Measurements from ENCODE around the gene ADNP. TPM values are rescaled to one million over a fixed set of nuclear protein-coding genes. Genes with fewer than 3 reads are reported as not detected.
A peak's percentile ranks its signal among the peaks of the same experiment; 100 is the strongest.
"Not testable (repeated sequence)": the region's sequence is repeated elsewhere in the genome, so short reads cannot be mapped to it uniquely, and the experiment has no call there.

The ADNP gene
- total and polyA plus RNA-seq, 5 donors from 2014 or later, result 4.9 to 61.5 (median 7.0) TPM

DNA sequence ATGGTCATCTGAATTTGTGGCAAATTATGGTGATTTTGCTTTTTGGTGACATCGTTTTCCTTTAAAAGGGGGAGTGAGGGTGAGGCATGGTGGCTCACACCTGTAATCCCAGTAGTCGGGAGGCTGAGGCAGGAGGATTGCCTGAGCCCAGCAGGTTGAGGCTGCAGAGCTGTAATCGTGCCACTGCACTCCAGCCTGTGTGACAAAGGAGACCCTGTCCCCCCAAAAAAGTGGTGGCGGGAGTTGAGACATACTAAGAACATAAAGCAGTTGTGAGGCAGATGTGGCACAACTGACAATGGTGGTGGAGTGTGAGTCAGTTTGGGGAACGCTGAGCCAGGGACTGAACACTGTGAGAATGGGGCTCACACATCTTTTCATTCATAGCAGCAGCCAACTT, 45.5 kb downstream of the ADNP start:
- H3K36me3 Mint-ChIP-seq, result peaks cover 19% of the 10 kb centered on the region
- DNase-seq, result no peak
- Histone ChIP-seq H3K27ac (ENCODE audit: insufficient read depth, low read length, poor library complexity, severe bottlenecking) (no peak overlapping the region), H3K27me3 (ENCODE audit: control insufficient read depth, insufficient read depth, low read length) (no peaks in the 10 kb centered on the region), H3K9me3 (ENCODE audit: control insufficient read depth in 2 of 2, low read length in 2 of 2) (no peaks in the 10 kb centered on the region), H3K4me1 (ENCODE audit: control insufficient read depth, insufficient read depth, low read length, poor library complexity, severe bottlenecking) (no peaks in the 10 kb centered on the region), H3K4me3 (ENCODE audit: low read depth, low read length) (no peak overlapping the region), H3K36me3 (ENCODE audit: control insufficient read depth, insufficient read depth, low read length) (peaks cover 14% of the 10 kb centered on the region)
- no peak overlapping the region for H3K4me3 Mint-ChIP-seq
- no peak overlapping the region for H3K27ac Mint-ChIP-seq
- H3K4me1 Mint-ChIP-seq, result peaks cover 0 to 10% (median 2%) of the 10 kb centered on the region in 4 donors
- H3K9me3 Mint-ChIP-seq, result peaks cover 0 to 2% (median 0%) of the 10 kb centered on the region in 7 donors
- ATAC-seq (ENCODE audit: low read depth in 2 of 2), result no peak
- no peaks in the 10 kb centered on the region for H3K27me3 Mint-ChIP-seq

DNA sequence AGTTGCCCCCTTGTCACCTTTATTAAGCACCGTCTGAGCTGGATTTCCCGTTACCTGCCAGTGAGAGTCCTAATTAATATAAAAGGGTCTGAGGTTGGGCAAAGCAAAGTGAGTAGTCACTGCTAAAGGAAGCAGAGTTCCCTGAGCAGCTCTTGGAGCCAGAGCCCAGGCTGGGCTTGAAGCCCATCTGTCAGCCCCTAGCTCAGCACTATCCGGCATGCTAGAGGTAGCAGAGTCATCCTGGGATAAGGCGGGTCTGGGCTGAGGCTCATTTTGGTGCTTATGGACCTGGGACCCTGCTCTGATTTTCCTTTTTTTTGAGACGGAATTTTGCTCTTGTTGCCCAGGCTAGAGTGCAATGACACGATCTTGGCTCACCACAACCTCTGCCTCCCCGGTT, 46.2 kb downstream of the ADNP start:
- Histone ChIP-seq H3K4me3 (ENCODE audit: low read depth, low read length) (no peak overlapping the region), H3K36me3 (ENCODE audit: control insufficient read depth, insufficient read depth, low read length) (peaks cover 13% of the 10 kb centered on the region), H3K4me1 (ENCODE audit: control insufficient read depth, insufficient read depth, low read length, poor library complexity, severe bottlenecking) (no peaks in the 10 kb centered on the region), H3K27me3 (ENCODE audit: control insufficient read depth, insufficient read depth, low read length) (no peaks in the 10 kb centered on the region), H3K9me3 (ENCODE audit: control insufficient read depth in 2 of 2, low read length in 2 of 2) (no peaks in the 10 kb centered on the region), H3K27ac (ENCODE audit: insufficient read depth, low read length, poor library complexity, severe bottlenecking) (no peak overlapping the region)
- H3K4me3 Mint-ChIP-seq, result no peak overlapping the region
- no peak for DNase-seq
- no peak for ATAC-seq (ENCODE audit: low read depth in 2 of 2)
- no peaks in the 10 kb centered on the region for H3K27me3 Mint-ChIP-seq
- H3K27ac Mint-ChIP-seq, result peak overlapping the region in 1 of 3 donors; percentile 10
- peaks cover 0 to 2% (median 0%) of the 10 kb centered on the region in 7 donors for H3K9me3 Mint-ChIP-seq
- H3K36me3 Mint-ChIP-seq, result peaks cover 15% of the 10 kb centered on the region
- peaks cover 0 to 10% (median 1%) of the 10 kb centered on the region in 4 donors for H3K4me1 Mint-ChIP-seq

DNA sequence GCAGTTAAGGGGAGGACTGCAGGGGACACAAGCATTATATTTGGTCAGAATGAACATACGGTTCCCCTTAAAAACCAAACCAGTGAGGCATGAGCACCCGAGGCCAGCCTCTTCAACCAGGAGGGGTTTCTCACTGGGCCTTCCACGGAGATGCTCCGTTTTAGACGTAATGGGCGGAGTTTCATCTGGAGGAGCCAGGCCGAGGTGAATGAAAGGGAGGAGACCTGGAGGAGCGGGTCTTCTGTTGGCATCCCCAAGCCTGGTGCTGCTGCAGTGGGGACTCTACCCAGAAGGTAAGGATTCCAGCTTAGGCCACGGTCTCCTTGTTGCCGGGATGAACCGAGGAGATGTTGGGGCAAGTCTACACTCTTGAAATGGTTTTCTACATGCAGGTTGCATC, 47.4 kb downstream of the ADNP start:
- Histone ChIP-seq H3K36me3 (ENCODE audit: control insufficient read depth, insufficient read depth, low read length) (peaks cover 3% of the 10 kb centered on the region), H3K27me3 (ENCODE audit: control insufficient read depth, insufficient read depth, low read length) (no peaks in the 10 kb centered on the region), H3K4me3 (ENCODE audit: low read depth, low read length) (no peak overlapping the region), H3K27ac (ENCODE audit: insufficient read depth, low read length, poor library complexity, severe bottlenecking) (no peak overlapping the region), H3K4me1 (ENCODE audit: control insufficient read depth, insufficient read depth, low read length, poor library complexity, severe bottlenecking) (no peaks in the 10 kb centered on the region), H3K9me3 (ENCODE audit: control insufficient read depth in 2 of 2, low read length in 2 of 2) (no peaks in the 10 kb centered on the region)
- no peak for DNase-seq
- no peak for ATAC-seq (ENCODE audit: low read depth in 2 of 2)
- H3K27me3 Mint-ChIP-seq, result no peaks in the 10 kb centered on the region
- no peak overlapping the region for H3K27ac Mint-ChIP-seq
- peaks cover 0 to 5% (median 2%) of the 10 kb centered on the region in 4 donors for H3K4me1 Mint-ChIP-seq
- H3K9me3 Mint-ChIP-seq, result peaks cover 0 to 2% (median 0%) of the 10 kb centered on the region in 7 donors
- no peak overlapping the region for H3K4me3 Mint-ChIP-seq
- peaks cover 6% of the 10 kb centered on the region for H3K36me3 Mint-ChIP-seq

DNA sequence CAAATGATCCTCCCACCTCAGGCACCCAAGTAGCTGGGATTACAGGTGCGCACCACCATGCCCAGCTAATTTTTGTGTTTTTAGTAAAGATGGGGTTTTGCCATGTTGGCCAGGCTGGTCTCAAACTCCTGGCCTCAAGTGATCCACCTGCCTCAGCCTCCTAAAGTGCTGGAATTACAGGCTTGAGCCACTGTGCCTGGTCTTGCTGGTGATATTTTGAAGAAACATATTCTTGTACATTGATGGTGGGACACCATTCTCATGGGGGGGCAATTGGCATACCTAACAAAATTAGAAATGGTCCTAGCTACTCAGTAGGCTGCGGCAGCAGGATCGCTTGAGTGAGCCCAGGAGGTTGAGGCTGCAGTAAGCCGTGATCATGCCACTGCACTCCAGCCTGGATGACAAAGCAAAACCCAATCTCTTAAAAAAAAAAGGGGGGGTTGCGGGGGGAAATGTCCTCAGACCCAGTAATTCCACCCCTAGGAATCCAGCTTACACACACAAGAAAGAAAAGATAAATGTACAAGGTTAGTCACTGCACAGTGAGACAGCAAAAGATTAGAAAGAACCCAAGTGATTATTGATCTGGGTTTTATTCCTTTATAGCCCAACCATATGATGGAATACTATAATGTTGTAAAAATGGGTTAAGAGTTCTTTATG, 49.3 kb downstream of the ADNP start:
- not testable (repeated sequence) for ATAC-seq (ENCODE audit: low read depth in 2 of 2); H3K4me3 Mint-ChIP-seq; H3K9me3 Mint-ChIP-seq; DNase-seq; H3K4me3 ChIP-seq (ENCODE audit: low read depth, low read length); H3K9me3 ChIP-seq (ENCODE audit: control insufficient read depth in 2 of 2, low read length in 2 of 2); H3K27ac Mint-ChIP-seq; H3K27ac ChIP-seq (ENCODE audit: insufficient read depth, low read length, poor library complexity, severe bottlenecking); H3K4me1 ChIP-seq (ENCODE audit: control insufficient read depth, insufficient read depth, low read length, poor library complexity, severe bottlenecking); H3K27me3 Mint-ChIP-seq; H3K27me3 ChIP-seq (ENCODE audit: control insufficient read depth, insufficient read depth, low read length); H3K4me1 Mint-ChIP-seq; H3K36me3 ChIP-seq (ENCODE audit: control insufficient read depth, insufficient read depth, low read length); H3K36me3 Mint-ChIP-seq

DNA sequence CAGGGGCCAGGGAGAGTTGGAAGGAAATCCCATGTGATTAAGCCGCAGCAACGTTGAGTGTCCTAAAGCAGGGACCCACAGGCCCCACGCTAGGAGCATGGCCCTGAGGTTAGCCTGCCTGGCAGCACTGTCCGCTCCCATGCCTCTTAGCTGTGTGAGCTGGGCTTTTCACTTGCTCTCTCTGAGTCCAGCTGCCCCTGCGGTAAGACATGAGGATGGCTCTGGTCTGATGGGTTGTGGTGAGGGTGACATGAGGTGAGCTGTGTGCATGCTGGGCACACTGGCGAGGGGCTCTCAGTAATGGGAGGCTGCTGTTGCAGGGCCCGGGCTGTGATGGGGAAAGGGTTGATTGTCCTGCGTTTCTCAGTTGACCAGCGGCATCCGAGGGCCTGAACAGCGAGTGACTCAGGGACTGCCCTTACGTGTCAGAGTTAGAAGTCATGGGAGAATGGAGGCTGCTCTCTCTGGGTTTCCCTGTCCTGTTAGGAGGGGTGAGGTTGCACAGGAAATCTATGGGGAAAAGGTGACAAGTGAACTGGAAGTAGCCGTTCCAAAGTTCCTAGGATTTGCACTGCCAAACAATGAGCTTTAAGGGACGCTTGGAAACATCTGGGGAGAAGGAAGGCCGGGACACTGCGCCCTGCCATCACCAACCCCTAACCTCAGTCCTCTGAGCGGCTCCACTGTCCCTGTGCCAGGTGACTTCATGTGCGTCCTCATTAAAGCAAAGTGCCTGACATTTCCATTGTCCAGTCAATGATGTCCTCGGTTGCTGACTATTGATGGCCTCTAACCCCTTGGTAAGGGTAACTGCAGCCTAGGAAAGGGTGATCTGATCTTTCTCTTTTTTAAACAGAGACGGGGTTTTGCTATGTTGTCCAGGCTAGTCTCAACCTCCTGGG, 51.3 kb downstream of the ADNP start:
- Histone ChIP-seq H3K36me3 (ENCODE audit: control insufficient read depth, insufficient read depth, low read length) (no peaks in the 10 kb centered on the region), H3K9me3 (ENCODE audit: control insufficient read depth in 2 of 2, low read length in 2 of 2) (no peaks in the 10 kb centered on the region), H3K27me3 (ENCODE audit: control insufficient read depth, insufficient read depth, low read length) (no peaks in the 10 kb centered on the region), H3K4me3 (ENCODE audit: low read depth, low read length) (no peak overlapping the region), H3K4me1 (ENCODE audit: control insufficient read depth, insufficient read depth, low read length, poor library complexity, severe bottlenecking) (no peaks in the 10 kb centered on the region), H3K27ac (ENCODE audit: insufficient read depth, low read length, poor library complexity, severe bottlenecking) (no peak overlapping the region)
- H3K9me3 Mint-ChIP-seq, result peaks cover 0 to under 1% (median 0%) of the 10 kb centered on the region in 7 donors
- peak overlapping the region in 1 of 3 donors; percentile 72 for H3K27ac Mint-ChIP-seq
- no peak overlapping the region for H3K4me3 Mint-ChIP-seq
- H3K4me1 Mint-ChIP-seq, result peaks cover 0 to 4% (median 2%) of the 10 kb centered on the region in 4 donors
- no peaks in the 10 kb centered on the region for H3K27me3 Mint-ChIP-seq
- ATAC-seq (ENCODE audit: low read depth in 2 of 2), result no peak
- DNase-seq, result no peak
- H3K36me3 Mint-ChIP-seq, result peaks cover 13% of the 10 kb centered on the region

DNA sequence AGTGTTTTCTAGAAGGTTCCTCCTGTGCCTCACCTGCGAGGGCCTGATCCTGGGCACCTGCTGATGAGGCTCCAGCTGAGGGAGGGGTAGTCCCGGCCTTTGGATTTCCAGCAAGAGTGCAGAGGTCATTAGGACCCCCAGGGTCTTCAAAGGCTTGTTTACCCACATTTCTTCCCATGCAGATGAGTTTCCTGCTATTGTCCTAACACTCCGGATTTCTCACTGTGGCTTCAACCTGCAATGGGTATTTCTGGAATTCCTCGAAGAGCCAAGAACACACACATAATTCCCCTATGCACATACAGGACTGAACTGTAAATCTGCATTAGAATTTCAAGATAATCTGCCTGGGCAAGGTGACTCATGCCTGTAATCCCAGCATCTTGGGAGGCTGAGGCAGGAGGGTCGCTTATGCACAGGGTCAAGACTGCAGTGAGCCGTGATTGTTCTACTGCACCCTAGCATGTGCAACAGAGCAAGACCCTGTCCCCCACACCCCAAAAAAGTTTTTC, 53.9 kb downstream of the ADNP start:
- H3K4me3 Mint-ChIP-seq, result no peak overlapping the region
- H3K27me3 Mint-ChIP-seq, result no peaks in the 10 kb centered on the region
- no peaks in the 10 kb centered on the region for H3K27me3 ChIP-seq (ENCODE audit: control insufficient read depth, insufficient read depth, low read length)

DNA sequence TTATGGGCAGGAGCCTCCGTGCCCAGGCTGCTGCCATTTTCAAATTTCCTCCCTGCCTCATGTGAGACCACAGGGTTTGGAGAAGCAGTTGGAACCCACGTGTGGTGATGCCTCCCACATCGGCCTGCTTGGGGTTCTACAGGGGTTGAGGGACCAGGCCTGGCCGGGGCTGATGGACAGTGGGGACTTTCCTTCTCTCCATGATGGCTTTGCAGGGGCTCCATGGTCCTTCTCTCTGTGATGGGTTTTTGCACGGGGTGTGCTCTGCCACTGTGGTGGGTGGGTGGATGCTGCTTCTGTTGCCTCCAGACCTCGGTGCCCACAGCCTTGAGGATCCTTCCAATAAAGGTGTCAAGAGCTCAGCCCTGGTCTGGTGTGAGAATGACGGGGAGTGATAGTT, 54.4 kb downstream of the ADNP start:
- DNase-seq (no peak), ATAC-seq (ENCODE audit: low read depth in 2 of 2) (no peak)
- no peaks in the 10 kb centered on the region for H3K4me1 ChIP-seq (ENCODE audit: control insufficient read depth, insufficient read depth, low read length, poor library complexity, severe bottlenecking)
- H3K36me3 Mint-ChIP-seq, result peaks cover 16% of the 10 kb centered on the region
- H3K4me1 Mint-ChIP-seq, result peaks cover 0 to 3% (median 0%) of the 10 kb centered on the region in 4 donors
- H3K9me3 Mint-ChIP-seq, result no peaks in the 10 kb centered on the region
- H3K27ac ChIP-seq (ENCODE audit: insufficient read depth, low read length, poor library complexity, severe bottlenecking), result no peak overlapping the region
- no peaks in the 10 kb centered on the region for H3K27me3 Mint-ChIP-seq
- H3K36me3 ChIP-seq (ENCODE audit: control insufficient read depth, insufficient read depth, low read length), result no peaks in the 10 kb centered on the region
- H3K27ac Mint-ChIP-seq, result no peak overlapping the region
- no peaks in the 10 kb centered on the region for H3K27me3 ChIP-seq (ENCODE audit: control insufficient read depth, insufficient read depth, low read length)
- no peak overlapping the region for H3K4me3 Mint-ChIP-seq
- H3K4me3 ChIP-seq (ENCODE audit: low read depth, low read length), result no peak overlapping the region
- H3K9me3 ChIP-seq (ENCODE audit: control insufficient read depth in 2 of 2, low read length in 2 of 2), result no peaks in the 10 kb centered on the region

More for the DNA sequence above, 53.9 kb downstream of the ADNP start:
- no peak for DNase-seq
- no peaks in the 10 kb centered on the region for H3K4me1 ChIP-seq (ENCODE audit: control insufficient read depth, insufficient read depth, low read length, poor library complexity, severe bottlenecking)
- Mint-ChIP-seq H3K9me3 (no peaks in the 10 kb centered on the region), H3K4me1 (peaks cover 0 to 3% (median 0%) of the 10 kb centered on the region in 4 donors), H3K27ac (no peak overlapping the region), H3K36me3 (peaks cover 16% of the 10 kb centered on the region)
- no peak for ATAC-seq (ENCODE audit: low read depth in 2 of 2)
- H3K36me3 ChIP-seq (ENCODE audit: control insufficient read depth, insufficient read depth, low read length), result no peaks in the 10 kb centered on the region
- no peaks in the 10 kb centered on the region for H3K9me3 ChIP-seq (ENCODE audit: control insufficient read depth in 2 of 2, low read length in 2 of 2)
- H3K4me3 ChIP-seq (ENCODE audit: low read depth, low read length), result no peak overlapping the region
- no peak overlapping the region for H3K27ac ChIP-seq (ENCODE audit: insufficient read depth, low read length, poor library complexity, severe bottlenecking)

Data from CD4-positive, CD25-positive, alpha-beta regulatory T cell (primary cell).